ENCODE results near the gene RHBDL3.

The RHBDL3 gene

GRCh38 chr17:32356378-32356743 lies 90.7 kb downstream of the RHBDL3 start:
- H3K9me2 ChIP-seq (replicated peaks; ENCODE audit: insufficient read depth, low read length): no peaks in the 10 kb centered on the region
- no peaks in the 10 kb centered on the region for H3K9me3 ChIP-seq (replicated peaks; ENCODE audit: insufficient read depth, low read length)
- TF ChIP-seq EZH2 (optimal IDR thresholded peaks at IDR 0.05; ENCODE audit: low read depth, low read length): no peak
- H3K4me2 ChIP-seq (ENCODE audit: low read depth, low read length): no peak overlapping the region
- no peaks in the 10 kb centered on the region for H3K27me3 ChIP-seq (replicated peaks; ENCODE audit: insufficient read depth, low read length)
- H4K20me1 ChIP-seq (ENCODE audit: insufficient read depth, low read length): peaks cover 71% of the 10 kb centered on the region
- H3K9ac ChIP-seq (ENCODE audit: low read length): no peak overlapping the region
- no peak overlapping the region for H3K27ac ChIP-seq (ENCODE audit: low read length)
- H3K79me2 ChIP-seq (ENCODE audit: low read length): peaks cover 99% of the 10 kb centered on the region
- no peaks in the 10 kb centered on the region; the same call in 1 of the 2 replicates for H3F3A ChIP-seq (ENCODE audit: insufficient read depth, low read length)
- H2AFZ ChIP-seq (ENCODE audit: low read length): no peak overlapping the region
- no peak for DNase-seq
- peaks cover 7% of the 10 kb centered on the region for H3K4me1 ChIP-seq (ENCODE audit: low read length)
- H3K36me3 ChIP-seq (replicated peaks; ENCODE audit: insufficient read depth, low read length): peaks cover 39% of the 10 kb centered on the region
- no peak overlapping the region for H3K4me3 ChIP-seq (ENCODE audit: low read length)

- Histone ChIP-seq H3K36me3 (replicated peaks; ENCODE audit: insufficient read depth, low read length) (peaks cover 39% of the 10 kb centered on the region), H3K9me3 (replicated peaks; ENCODE audit: insufficient read depth, low read length) (no peaks in the 10 kb centered on the region), H3K4me3 (ENCODE audit: low read length) (no peak overlapping the region), H3K27me3 (replicated peaks; ENCODE audit: insufficient read depth, low read length) (no peaks in the 10 kb centered on the region), H3K4me2 (ENCODE audit: low read depth, low read length) (no peak overlapping the region), H3K4me1 (ENCODE audit: low read length) (peaks cover 7% of the 10 kb centered on the region), H3F3A (ENCODE audit: insufficient read depth, low read length) (no peaks in the 10 kb centered on the region; the same call in 1 of the 2 replicates), H3K27ac (ENCODE audit: low read length) (no peak overlapping the region), H3K9me2 (replicated peaks; ENCODE audit: insufficient read depth, low read length) (no peaks in the 10 kb centered on the region), H2AFZ (ENCODE audit: low read length) (no peak overlapping the region), H4K20me1 (ENCODE audit: insufficient read depth, low read length) (peaks cover 69% of the 10 kb centered on the region), H3K79me2 (ENCODE audit: low read length) (peaks cover 99% of the 10 kb centered on the region), H3K9ac (ENCODE audit: low read length) (no peak overlapping the region)
- no peak for DNase-seq
- no peak for TF ChIP-seq EZH2 (optimal IDR thresholded peaks at IDR 0.05; ENCODE audit: low read depth, low read length)
- TF ChIP-seq CTCF (IDR thresholded peaks at IDR 0.05; ENCODE audit: low read length): no peak
- TF ChIP-seq EZH2phosphoT487 (IDR thresholded peaks at IDR 0.05; ENCODE audit: low read length): no peak
These were observed 91.1 kb downstream of the RHBDL3 start for GRCh38 chr17:32356750-32357149.

- H3F3A ChIP-seq (ENCODE audit: insufficient read depth, low read length): peaks cover 3% of the 10 kb centered on the region
- H3K4me2 ChIP-seq (ENCODE audit: low read depth, low read length): no peak overlapping the region
- H3K9me2 ChIP-seq (replicated peaks; ENCODE audit: insufficient read depth, low read length): no peaks in the 10 kb centered on the region
These were observed 92.0 kb downstream of the RHBDL3 start for GRCh38 chr17:32357615-32358014.

More at GRCh38 chr17:32357615-32358014, 92.0 kb downstream of the RHBDL3 start:
- TF ChIP-seq CTCF (IDR thresholded peaks at IDR 0.05; ENCODE audit: low read length) (no peak), EZH2 (optimal IDR thresholded peaks at IDR 0.05; ENCODE audit: low read depth, low read length) (no peak), EZH2phosphoT487 (IDR thresholded peaks at IDR 0.05; ENCODE audit: low read length) (no peak)
- Histone ChIP-seq H4K20me1 (ENCODE audit: insufficient read depth, low read length) (peaks cover 64% of the 10 kb centered on the region), H3K27me3 (replicated peaks; ENCODE audit: insufficient read depth, low read length) (no peaks in the 10 kb centered on the region), H2AFZ (ENCODE audit: low read length) (no peak overlapping the region), H3K9ac (ENCODE audit: low read length) (no peak overlapping the region), H3K4me1 (ENCODE audit: low read length) (peaks cover under 1% of the 10 kb centered on the region; the same call in 1 of the 2 replicates), H3K27ac (ENCODE audit: low read length) (no peak overlapping the region), H3K79me2 (ENCODE audit: low read length) (peaks cover 99% of the 10 kb centered on the region), H3K9me3 (replicated peaks; ENCODE audit: insufficient read depth, low read length) (no peaks in the 10 kb centered on the region), H3K36me3 (replicated peaks; ENCODE audit: insufficient read depth, low read length) (peaks cover 41% of the 10 kb centered on the region), H3K4me3 (ENCODE audit: low read length) (no peak overlapping the region)
- DNase-seq: no peak
